ENCODE data around the gene HDAC9. TPM values are rescaled to one million over a fixed set of nuclear protein-coding genes. Genes with fewer than 3 reads are reported as not detected.
A peak's percentile ranks its signal among the peaks of the same experiment; 100 is the strongest.

Gene HDAC9
- total and polyA plus RNA-seq, 8 donors: 1.3 to 12.3 (median 3.5) TPM

- no peak for TF ChIP-seq CTCF (IDR thresholded peaks at IDR 0.05)
- 69 to 82% methylated on average over 4 of the region's 4 CpGs for WGBS, 2 donors
Measured at GRCh38 chr7:18866359-18867036, 370.9 kb downstream of the HDAC9 start.

GRCh38 chr7:18872344-18872743 lies 376.8 kb downstream of the HDAC9 start:
- no peak for FAIRE-seq
- no peak overlapping the region for H3K4me3 ChIP-seq
- H3K4me1 ChIP-seq: no peaks in the 10 kb centered on the region
- H3K27ac ChIP-seq: no peak overlapping the region
- H3K27me3 ChIP-seq: no peaks in the 10 kb centered on the region
- no peak for TF ChIP-seq CTCF (IDR thresholded peaks at IDR 0.05)
- H3K36me3 ChIP-seq: no peaks in the 10 kb centered on the region
- no peak for ATAC-seq
- H3K9me3 ChIP-seq: no peaks in the 10 kb centered on the region
- WGBS, 2 donors: 61 to 76% methylated on average over 2 of the region's 2 CpGs
- DNase-seq: no peak
- intact Hi-C loops (cut with DNase I): no loop called here

More at GRCh38 chr7:18866359-18867036, 370.9 kb downstream of the HDAC9 start:
- no peaks in the 10 kb centered on the region for H3K36me3 ChIP-seq
- intact Hi-C loops (cut with DNase I): no loop called here
- no peaks in the 10 kb centered on the region for H3K9me3 ChIP-seq
- H3K4me3 ChIP-seq: no peak overlapping the region
- H3K27ac ChIP-seq: no peak overlapping the region
- no peaks in the 10 kb centered on the region for H3K27me3 ChIP-seq
- FAIRE-seq (no peak), ATAC-seq (peak in 3 of 4 donors; percentile 50 to 85 (median 63)), DNase-seq (peak in 3 of 6 donors; percentile 11 to 33 (median 25))
- no peaks in the 10 kb centered on the region for H3K4me1 ChIP-seq

GRCh38 chr7:18873734-18874336 lies 378.3 kb downstream of the HDAC9 start:
- H3K4me1 ChIP-seq: no peaks in the 10 kb centered on the region
- H3K4me3 ChIP-seq: no peak overlapping the region
- no peak for ATAC-seq
- WGBS, 2 donors: 66 to 75% methylated on average over 5 of the region's 5 CpGs
- H3K27me3 ChIP-seq: no peaks in the 10 kb centered on the region
- no peak for TF ChIP-seq CTCF (IDR thresholded peaks at IDR 0.05)
- no peak overlapping the region for H3K27ac ChIP-seq
- intact Hi-C loops (cut with DNase I): no loop called here
- DNase-seq: no peak
- H3K36me3 ChIP-seq: no peaks in the 10 kb centered on the region
- FAIRE-seq: no peak
- no peaks in the 10 kb centered on the region for H3K9me3 ChIP-seq

GRCh38 chr7:18874880-18875279 lies 379.3 kb downstream of the HDAC9 start:
- no peaks in the 10 kb centered on the region for H3K36me3 ChIP-seq
- H3K4me1 ChIP-seq: no peaks in the 10 kb centered on the region
- 38 to 62% methylated on average over 1 of the region's 1 CpG for WGBS, 2 donors
- H3K9me3 ChIP-seq: no peaks in the 10 kb centered on the region
- ATAC-seq (no peak), DNase-seq (no peak), FAIRE-seq (no peak)
- H3K27me3 ChIP-seq: no peaks in the 10 kb centered on the region
- no peak overlapping the region for H3K4me3 ChIP-seq
- H3K27ac ChIP-seq: no peak overlapping the region
- intact Hi-C loops (cut with DNase I): no loop called here
- TF ChIP-seq CTCF (IDR thresholded peaks at IDR 0.05): no peak

GRCh38 chr7:18877874-18878273 lies 382.3 kb downstream of the HDAC9 start:
- 42 to 53% methylated on average over 3 of the region's 3 CpGs for WGBS, 2 donors
- Histone ChIP-seq H3K27me3 (no peaks in the 10 kb centered on the region), H3K36me3 (no peaks in the 10 kb centered on the region), H3K4me1 (no peaks in the 10 kb centered on the region), H3K27ac (no peak overlapping the region), H3K9me3 (no peaks in the 10 kb centered on the region), H3K4me3 (no peak overlapping the region)
- FAIRE-seq: no peak
- intact Hi-C loops (cut with DNase I): no loop called here
- no peak for TF ChIP-seq CTCF (IDR thresholded peaks at IDR 0.05)
- no peak for DNase-seq
- no peak for ATAC-seq

Data from pancreas (tissue), 10 donors.